Osteoblast (primary cell): ENCODE measurements around the gene TCF19. TPM values are rescaled to one million over a fixed set of nuclear protein-coding genes. Genes with fewer than 3 reads are reported as not detected.

Experiments used
- DNase-seq: peaks from one replicate; pipeline ENCODE4 v3.0.0; 2011; ENCODE audit warnings: low spot score, mixed read lengths; ENCODE audit not compliant: insufficient read length; ENCODE audit errors: missing footprints
- H2AFZ ChIP-seq: 2 replicates; pipeline ENCODE4 v1.6.0; 2011; ENCODE audit warnings: mild to moderate bottlenecking, low read length
- H3K27ac ChIP-seq: 2 replicates; pipeline ENCODE4 v1.5.1; 2011; ENCODE audit warnings: mild to moderate bottlenecking, low read depth, low read length, moderate library complexity
- H3K27me3 ChIP-seq: 2 replicates; pipeline ENCODE4 v1.6.0; 2012; ENCODE audit warnings: mild to moderate bottlenecking, control low read depth, inconsistent platforms, low read length, moderate library complexity; ENCODE audit not compliant: insufficient read depth
- H3K36me3 ChIP-seq: 2 replicates; pipeline ENCODE4 v1.5.1; 2011; ENCODE audit warnings: mild to moderate bottlenecking, low read length, control low read depth, moderate library complexity; ENCODE audit not compliant: insufficient read depth
- H3K4me1 ChIP-seq: 2 replicates; pipeline ENCODE4 v1.5.1; 2011; ENCODE audit warnings: mild to moderate bottlenecking, low read length, control low read depth, moderate library complexity; ENCODE audit not compliant: insufficient read depth
- H3K4me2 ChIP-seq: 2 replicates; pipeline ENCODE4 v1.6.0; 2011; ENCODE audit warnings: mild to moderate bottlenecking, low read length; ENCODE audit not compliant: insufficient read depth
- H3K4me3 ChIP-seq: fragments of 200-600 bp; sonication (generic); 3 replicates; pipeline ENCODE4 v1.5.1; 2012; ENCODE audit warnings: mild to moderate bottlenecking, low read length, inconsistent platforms; ENCODE audit not compliant: insufficient read depth
- H3K79me2 ChIP-seq: 2 replicates; pipeline ENCODE4 v1.6.0; 2012; ENCODE audit warnings: mild to moderate bottlenecking, low read length, control low read depth, inconsistent platforms; ENCODE audit not compliant: insufficient read depth
- H3K9me3 ChIP-seq: 2 replicates; pipeline ENCODE4 v1.5.1; 2011; ENCODE audit warnings: low read depth, low read length, control low read depth
- H4K20me1 ChIP-seq: 2 replicates; pipeline ENCODE4 v1.6.0; 2012; ENCODE audit warnings: mild to moderate bottlenecking, low read length, control low read depth; ENCODE audit not compliant: insufficient read depth
- CTCF ChIP-seq: IDR thresholded peaks from 2 replicates; pipeline ENCODE4 v1.5.1; 2011; ENCODE audit warnings: mild to moderate bottlenecking, low read depth, low read length, moderate library complexity; ENCODE audit errors: extremely low read depth
- total RNA-seq: library from RNA; depleted of rRNA; stranded (reverse); fragments of >200 nt; gene quantifications from 2 replicates; pipeline ENCODE4 v1.2.3, GENCODE V29; 2012

TCF19 gene
- total RNA-seq, 1 donor: 5.8 TPM

GRCh38 chr6:31204751-31205145 lies 46.4 kb downstream of the TCF19 start:
- Histone ChIP-seq H3K36me3 (no peaks in the 10 kb centered on the region), H3K4me3 (no peak overlapping the region), H3K79me2 (no peaks in the 10 kb centered on the region), H4K20me1 (no peaks in the 10 kb centered on the region), H3K27me3 (no peaks in the 10 kb centered on the region), H3K4me1 (peaks cover 13% of the 10 kb centered on the region), H3K9me3 (no peaks in the 10 kb centered on the region), H2AFZ (no peak overlapping the region), H3K4me2 (peak overlapping the region; percentile 87), H3K27ac (no peak overlapping the region)
- no peak for DNase-seq
- no peak for TF ChIP-seq CTCF

GRCh38 chr6:31205638-31206037 lies 47.2 kb downstream of the TCF19 start:
- H3K36me3 ChIP-seq: no peaks in the 10 kb centered on the region
- no peak overlapping the region for H3K4me3 ChIP-seq
- no peaks in the 10 kb centered on the region for H3K79me2 ChIP-seq
- no peaks in the 10 kb centered on the region for H4K20me1 ChIP-seq
- H3K9me3 ChIP-seq: no peaks in the 10 kb centered on the region
- H2AFZ ChIP-seq: no peak overlapping the region
- no peak for DNase-seq
- no peak overlapping the region for H3K4me2 ChIP-seq
- H3K27ac ChIP-seq: no peak overlapping the region
- TF ChIP-seq CTCF: no peak
- no peaks in the 10 kb centered on the region for H3K27me3 ChIP-seq
- peaks cover 13% of the 10 kb centered on the region for H3K4me1 ChIP-seq

GRCh38 chr6:31208506-31208905 lies 50.1 kb downstream of the TCF19 start:
- no peaks in the 10 kb centered on the region for H3K36me3 ChIP-seq
- no peak for TF ChIP-seq CTCF
- H3K4me1 ChIP-seq: peaks cover 6% of the 10 kb centered on the region
- no peaks in the 10 kb centered on the region for H3K79me2 ChIP-seq
- no peaks in the 10 kb centered on the region for H4K20me1 ChIP-seq
- no peak overlapping the region for H3K4me3 ChIP-seq
- no peak overlapping the region for H3K4me2 ChIP-seq
- no peak overlapping the region for H2AFZ ChIP-seq
- no peak overlapping the region for H3K27ac ChIP-seq
- no peak for DNase-seq
- H3K27me3 ChIP-seq: peaks cover 3% of the 10 kb centered on the region
- no peaks in the 10 kb centered on the region for H3K9me3 ChIP-seq

- Histone ChIP-seq H3K79me2 (no peaks in the 10 kb centered on the region), H3K4me2 (no peak overlapping the region), H3K27me3 (peaks cover 3% of the 10 kb centered on the region), H3K9me3 (no peaks in the 10 kb centered on the region), H3K4me1 (peaks cover under 1% of the 10 kb centered on the region), H3K4me3 (no peak overlapping the region), H2AFZ (no peak overlapping the region), H3K27ac (no peak overlapping the region), H3K36me3 (no peaks in the 10 kb centered on the region), H4K20me1 (no peaks in the 10 kb centered on the region)
- no peak for DNase-seq
- TF ChIP-seq CTCF: no peak
Observed at GRCh38 chr6:31209137-31209536, 50.7 kb downstream of the TCF19 start.
